Trophoblast cell (in vitro differentiated cells and primary cell): ENCODE data around the gene PRXL2C.

ENCODE experiments used
- DNase-seq, 2 donors: peaks; one replicate each; pipeline ENCODE4 v3.0.0-alpha.2; 2016
- H2AFZ ChIP-seq: 2 replicates; pipeline ENCODE4 v1.6.1; 2013; ENCODE audit warnings: low read length, moderate library complexity, mild to moderate bottlenecking; ENCODE audit not compliant: insufficient read depth, poor library complexity
- H2AK5ac ChIP-seq: 2 replicates; pipeline ENCODE4 v1.6.1; 2013; ENCODE audit warnings: mild to moderate bottlenecking, low read length
- H2BK120ac ChIP-seq: 2 replicates; pipeline ENCODE4 v1.6.1; 2013; ENCODE audit warnings: low read length, mild to moderate bottlenecking, moderate library complexity; ENCODE audit not compliant: insufficient read depth, poor library complexity
- H2BK12ac ChIP-seq: 2 replicates; pipeline ENCODE4 v1.6.1; 2013; ENCODE audit warnings: mild to moderate bottlenecking, low read length, moderate library complexity
- H2BK5ac ChIP-seq: 2 replicates; pipeline ENCODE4 v1.6.1; 2013; ENCODE audit warnings: low read length, low read depth, moderate library complexity, mild to moderate bottlenecking; ENCODE audit not compliant: poor library complexity
- H3K14ac ChIP-seq: 2 replicates; pipeline ENCODE4 v1.6.1; 2013; ENCODE audit warnings: mild to moderate bottlenecking, low read length
- H3K18ac ChIP-seq: 2 replicates; pipeline ENCODE4 v1.6.1; 2013; ENCODE audit warnings: mild to moderate bottlenecking, low read length
- H3K23ac ChIP-seq: 2 replicates; pipeline ENCODE4 v1.6.1; 2013; ENCODE audit warnings: low read length
- H3K27ac ChIP-seq: 2 replicates; pipeline ENCODE4 v1.5.1; 2013; ENCODE audit warnings: low read depth, mild to moderate bottlenecking, inconsistent platforms, low read length, moderate library complexity
- H3K27me3 ChIP-seq: 2 replicates; pipeline ENCODE4 v1.6.1; 2013; ENCODE audit warnings: inconsistent platforms, mild to moderate bottlenecking, low read length, moderate library complexity; ENCODE audit not compliant: insufficient read depth
- H3K36me3 ChIP-seq, 2 experiments: 1 replicate in 1 of 2; 2 replicates in 1 of 2; pipeline ENCODE4 v1.6.1; 2013; ENCODE audit warnings: low read length in 2 of 2, mild to moderate bottlenecking in 2 of 2, moderate library complexity in 1 of 2; ENCODE audit not compliant: insufficient read depth in 2 of 2, control insufficient read depth in 1 of 2
- H3K4ac ChIP-seq: 2 replicates; pipeline ENCODE4 v1.6.1; 2013; ENCODE audit warnings: low read depth, mild to moderate bottlenecking, low read length, moderate library complexity
- H3K4me1 ChIP-seq, 2 experiments: 1 replicate in 1 of 2; 2 replicates in 1 of 2; pipeline ENCODE4 v1.6.1; 2013; ENCODE audit warnings: low read length in 2 of 2, mild to moderate bottlenecking in 2 of 2, moderate library complexity in 1 of 2; ENCODE audit not compliant: insufficient read depth in 2 of 2, control insufficient read depth in 1 of 2
- H3K4me2 ChIP-seq: 2 replicates; pipeline ENCODE4 v1.6.1; 2013; ENCODE audit warnings: inconsistent platforms, mild to moderate bottlenecking, low read length, moderate library complexity
- H3K4me3 ChIP-seq: 2 replicates; pipeline ENCODE4 v1.5.1; 2013; ENCODE audit warnings: mild to moderate bottlenecking, low read depth, low read length, inconsistent platforms
- H3K79me1 ChIP-seq: one replicate; pipeline ENCODE4 v1.6.1; 2013; ENCODE audit warnings: low read length
- H3K79me2 ChIP-seq: 2 replicates; pipeline ENCODE4 v1.6.1; 2013; ENCODE audit warnings: low read length, mild to moderate bottlenecking; ENCODE audit not compliant: control insufficient read depth, insufficient read depth, poor library complexity
- H3K9ac ChIP-seq: 2 replicates; pipeline ENCODE4 v1.6.1; 2013; ENCODE audit warnings: mild to moderate bottlenecking, low read length
- H3K9me3 ChIP-seq: 2 replicates; pipeline ENCODE4 v1.6.1; 2013; ENCODE audit warnings: low read depth, mild to moderate bottlenecking, control low read depth, inconsistent platforms, low read length; ENCODE audit not compliant: insufficient read depth
- H4K12ac ChIP-seq: 2 replicates; pipeline ENCODE4 v1.6.1; 2013; ENCODE audit warnings: low read depth, mild to moderate bottlenecking, low read length, moderate library complexity
- H4K8ac ChIP-seq: 2 replicates; pipeline ENCODE4 v1.6.1; 2013; ENCODE audit warnings: low read depth, mild to moderate bottlenecking, low read length, moderate library complexity
- H4K91ac ChIP-seq: one replicate; pipeline ENCODE4 v1.6.1; 2013; ENCODE audit warnings: low read depth, mild to moderate bottlenecking, low read length, moderate library complexity
- WGBS: extraction: QIAGEN DNeasy Blood & Tissue Kit; methylation state at CpG from one replicate; pipeline ENCODE4 v1.1.7; 2013; ENCODE audit warnings: missing lambda C conversion rate; ENCODE audit not compliant: insufficient read length, insufficient coverage; ENCODE audit errors: extremely low coverage; 5-methylcytosine and 5-hydroxymethylcytosine counted together

Gene PRXL2C

DNA sequence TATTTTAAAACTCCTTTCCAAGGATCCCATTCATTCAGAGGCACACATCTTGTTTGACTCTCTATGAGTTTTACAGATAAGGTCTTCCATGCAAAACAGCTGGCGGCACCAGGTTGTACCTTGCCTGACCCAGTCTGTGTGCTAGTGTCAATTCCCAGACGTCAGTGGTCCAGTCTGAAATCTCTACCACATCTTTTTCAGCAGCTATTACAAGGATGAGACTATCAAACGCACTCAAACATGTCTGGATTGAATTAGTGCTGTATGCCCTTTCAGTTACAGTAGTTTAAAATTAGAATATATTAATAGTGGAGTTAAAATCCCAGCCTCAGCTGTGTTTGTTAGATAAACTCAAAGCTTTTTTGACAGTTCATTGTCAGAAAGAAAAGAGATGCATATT lies 47.1 kb downstream of the PRXL2C start:
- Histone ChIP-seq H3K79me1 (peaks cover 1% of the 10 kb centered on the region), H2BK5ac (no peak overlapping the region), H3K4ac (no peak overlapping the region)

GRCh38 chr9:96605328-96605727 lies 49.8 kb downstream of the PRXL2C start:
- H3K23ac ChIP-seq = no peak overlapping the region
- no peak overlapping the region for H2BK120ac ChIP-seq
- no peak overlapping the region for H3K9ac ChIP-seq
- H4K91ac ChIP-seq = no peak overlapping the region
- DNase-seq = no peak
- WGBS = no CpG with 5 or more reads among the region's 3 CpGs
- no peak overlapping the region for H2BK12ac ChIP-seq
- no peak overlapping the region for H2BK5ac ChIP-seq
- no peak overlapping the region for H3K4me3 ChIP-seq
- H3K27ac ChIP-seq = no peak overlapping the region
- no peaks in the 10 kb centered on the region for H3K27me3 ChIP-seq
- H2AK5ac ChIP-seq = no peak overlapping the region
- H2AFZ ChIP-seq = no peak overlapping the region
- peaks cover 1% of the 10 kb centered on the region for H3K79me2 ChIP-seq
- H3K14ac ChIP-seq = no peak overlapping the region
- H3K18ac ChIP-seq = no peak overlapping the region
- H3K79me1 ChIP-seq = peaks cover 1% of the 10 kb centered on the region
- H3K9me3 ChIP-seq = no peaks in the 10 kb centered on the region
- no peaks in the 10 kb centered on the region for H3K36me3 ChIP-seq
- no peak overlapping the region for H4K8ac ChIP-seq
- H4K12ac ChIP-seq = no peak overlapping the region
- peaks cover 2 to 3% of the 10 kb centered on the region in 2 experiments for H3K4me1 ChIP-seq
- H3K4ac ChIP-seq = peak overlapping the region; percentile 17
- H3K4me2 ChIP-seq = no peak overlapping the region

More for the DNA sequence above, 47.1 kb downstream of the PRXL2C start:
- no peak overlapping the region for H3K9ac ChIP-seq
- H3K14ac ChIP-seq = no peak overlapping the region
- no peak overlapping the region for H3K27ac ChIP-seq
- WGBS = no CpG with 5 or more reads among the region's 3 CpGs
- no peak overlapping the region for H4K91ac ChIP-seq
- no peak overlapping the region for H4K8ac ChIP-seq
- H4K12ac ChIP-seq = no peak overlapping the region
- no peak overlapping the region for H2BK12ac ChIP-seq
- H2BK120ac ChIP-seq = no peak overlapping the region
- peaks cover 2 to 3% of the 10 kb centered on the region in 2 experiments for H3K4me1 ChIP-seq
- no peaks in the 10 kb centered on the region for H3K36me3 ChIP-seq
- H3K18ac ChIP-seq = no peak overlapping the region
- no peak overlapping the region for H3K23ac ChIP-seq
- H2AFZ ChIP-seq = no peak overlapping the region
- no peak overlapping the region for H3K4me2 ChIP-seq
- no peaks in the 10 kb centered on the region for H3K9me3 ChIP-seq
- H2AK5ac ChIP-seq = no peak overlapping the region
- H3K4me3 ChIP-seq = no peak overlapping the region
- no peaks in the 10 kb centered on the region for H3K27me3 ChIP-seq
- no peak for DNase-seq
- peaks cover 1% of the 10 kb centered on the region for H3K79me2 ChIP-seq

GRCh38 chr9:96604004-96604319 lies 51.2 kb downstream of the PRXL2C start:
- no peak overlapping the region for H3K4ac ChIP-seq
- no peaks in the 10 kb centered on the region for H3K36me3 ChIP-seq
- H3K4me3 ChIP-seq = no peak overlapping the region
- WGBS = no CpG with 5 or more reads among the region's 3 CpGs
- peaks cover 1% of the 10 kb centered on the region for H3K79me2 ChIP-seq
- H2AK5ac ChIP-seq = no peak overlapping the region
- no peak overlapping the region for H4K8ac ChIP-seq
- H3K9me3 ChIP-seq = no peaks in the 10 kb centered on the region
- H2BK5ac ChIP-seq = no peak overlapping the region
- no peaks in the 10 kb centered on the region for H3K27me3 ChIP-seq
- H2BK120ac ChIP-seq = no peak overlapping the region
- H2AFZ ChIP-seq = no peak overlapping the region
- H3K18ac ChIP-seq = no peak overlapping the region
- H4K91ac ChIP-seq = no peak overlapping the region
- no peak overlapping the region for H3K14ac ChIP-seq
- peaks cover 2 to 3% of the 10 kb centered on the region in 2 experiments for H3K4me1 ChIP-seq
- H2BK12ac ChIP-seq = no peak overlapping the region
- no peak overlapping the region for H3K23ac ChIP-seq
- peak in 1 of 2 donors; percentile 61 for DNase-seq
- H3K27ac ChIP-seq = no peak overlapping the region
- H3K79me1 ChIP-seq = peaks cover 1% of the 10 kb centered on the region
- no peak overlapping the region for H4K12ac ChIP-seq
- no peak overlapping the region for H3K9ac ChIP-seq
- no peak overlapping the region for H3K4me2 ChIP-seq

DNA sequence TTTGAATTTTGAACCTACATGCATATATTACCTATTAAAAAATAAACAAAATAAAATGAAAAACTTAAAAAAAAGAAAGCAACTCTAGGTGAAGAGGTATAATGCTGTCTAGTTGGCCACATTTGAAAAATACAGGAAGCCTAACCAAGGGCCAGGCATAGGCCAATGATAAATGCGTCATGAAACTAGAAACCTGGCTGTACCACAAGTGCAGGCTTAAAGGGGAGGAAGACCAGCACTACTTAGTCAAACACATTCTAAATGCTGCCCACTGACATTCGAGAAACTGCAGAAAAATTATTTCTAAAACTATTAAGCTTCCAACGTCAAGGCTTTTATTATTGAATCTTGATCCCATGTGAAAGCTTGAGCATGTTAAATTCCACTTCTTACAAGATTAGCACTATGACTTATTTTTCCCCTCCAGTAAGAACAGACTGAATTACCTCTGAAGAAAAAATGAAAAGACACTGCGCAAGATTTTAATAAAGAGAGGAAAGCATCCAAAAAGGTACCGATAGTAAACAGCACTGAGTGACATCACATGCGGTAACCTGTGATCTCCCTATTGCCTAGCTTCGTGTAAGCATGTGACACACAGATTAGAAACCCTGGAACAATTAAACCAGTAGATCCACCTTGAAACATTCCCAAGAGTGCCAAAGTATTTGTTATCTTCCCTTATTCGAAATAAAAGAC lies 51.7 kb downstream of the PRXL2C start:
- Histone ChIP-seq H4K8ac (no peak overlapping the region), H3K27me3 (no peaks in the 10 kb centered on the region), H3K4me2 (no peak overlapping the region), H3K79me2 (peaks cover 1% of the 10 kb centered on the region), H4K12ac (no peak overlapping the region), H3K36me3 (no peaks in the 10 kb centered on the region), H2AK5ac (no peak overlapping the region), H2AFZ (no peak overlapping the region), H3K27ac (no peak overlapping the region), H3K14ac (no peak overlapping the region), H3K9me3 (no peaks in the 10 kb centered on the region), H3K4ac (no peak overlapping the region), H4K91ac (no peak overlapping the region), H2BK12ac (no peak overlapping the region), H3K9ac (no peak overlapping the region), H2BK120ac (no peak overlapping the region), H3K18ac (no peak overlapping the region), H3K4me1 (peaks cover 2 to 3% of the 10 kb centered on the region in 2 experiments), H3K79me1 (peaks cover 1% of the 10 kb centered on the region), H3K4me3 (no peak overlapping the region), H2BK5ac (no peak overlapping the region), H3K23ac (no peak overlapping the region)
- no CpG with 5 or more reads among the region's 8 CpGs for WGBS
- DNase-seq = no peak
